Measurements from ENCODE around the gene KDM2A.

The KDM2A gene

DNA sequence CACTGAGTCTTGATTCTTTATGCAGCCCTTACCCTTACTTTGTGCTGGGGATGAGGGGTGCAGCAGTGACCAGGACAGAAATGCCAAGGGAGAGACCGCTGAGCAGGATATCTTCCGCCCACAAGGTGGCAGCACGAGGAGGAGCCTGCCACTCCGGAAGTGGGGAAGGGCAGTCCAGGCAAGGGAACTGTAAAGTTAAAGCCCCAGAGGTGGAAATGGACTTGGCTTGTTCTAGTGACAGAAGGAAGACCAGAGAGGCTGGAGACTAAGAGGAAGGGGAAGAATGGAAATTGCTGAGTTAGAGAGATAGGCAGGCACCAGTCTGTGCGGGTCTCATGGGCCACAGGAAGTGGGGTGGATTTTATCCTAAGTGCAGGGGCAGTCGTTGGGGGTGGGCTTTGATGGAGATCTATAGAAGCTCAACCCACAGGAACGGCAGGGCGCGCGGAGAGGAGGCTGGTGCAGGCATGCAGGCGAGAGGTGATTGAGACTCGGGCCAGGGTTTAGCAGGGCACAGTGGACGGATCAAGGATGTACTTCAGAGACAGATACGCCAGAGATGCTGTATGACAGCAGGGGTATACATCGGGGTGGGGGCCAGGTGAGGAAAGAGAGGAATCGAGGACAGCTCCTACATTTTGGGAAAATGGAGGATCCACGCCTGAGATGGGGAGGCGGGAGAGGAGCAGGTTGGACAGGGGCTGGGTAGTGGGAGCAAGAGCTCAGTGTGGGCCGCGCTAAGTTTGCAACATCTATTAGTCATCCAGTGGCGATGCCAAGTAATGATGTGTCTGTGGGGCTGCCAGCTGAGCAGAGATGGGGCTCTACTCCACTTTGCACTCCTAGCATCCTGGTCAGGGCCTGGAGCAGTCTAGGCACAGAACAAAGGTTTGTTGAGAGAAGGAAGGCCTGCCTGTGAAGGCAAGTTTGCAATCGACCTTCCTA, 143.9 kb downstream of the KDM2A start:
- DNase-seq, result peak; percentile 77

DNA sequence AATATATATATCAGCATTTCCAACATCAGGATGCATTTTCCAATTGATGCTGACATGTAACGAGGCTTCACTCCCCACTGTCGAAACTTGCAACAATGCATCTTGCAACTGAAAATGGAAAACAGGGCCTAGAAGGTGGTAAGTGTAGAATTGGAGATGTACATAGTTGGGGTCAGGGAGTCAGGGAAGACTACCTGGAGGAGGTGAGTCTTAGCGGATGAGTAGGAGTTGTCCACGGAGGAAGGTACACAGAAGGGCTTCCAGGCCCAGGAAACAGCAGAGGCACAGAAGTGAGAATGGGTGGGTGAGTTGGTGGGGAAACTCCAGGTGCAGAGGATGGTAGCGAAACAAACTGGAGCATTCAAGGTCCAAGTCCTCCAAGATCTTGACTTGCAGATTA, 145.2 kb downstream of the KDM2A start:
- no peak for DNase-seq

DNA sequence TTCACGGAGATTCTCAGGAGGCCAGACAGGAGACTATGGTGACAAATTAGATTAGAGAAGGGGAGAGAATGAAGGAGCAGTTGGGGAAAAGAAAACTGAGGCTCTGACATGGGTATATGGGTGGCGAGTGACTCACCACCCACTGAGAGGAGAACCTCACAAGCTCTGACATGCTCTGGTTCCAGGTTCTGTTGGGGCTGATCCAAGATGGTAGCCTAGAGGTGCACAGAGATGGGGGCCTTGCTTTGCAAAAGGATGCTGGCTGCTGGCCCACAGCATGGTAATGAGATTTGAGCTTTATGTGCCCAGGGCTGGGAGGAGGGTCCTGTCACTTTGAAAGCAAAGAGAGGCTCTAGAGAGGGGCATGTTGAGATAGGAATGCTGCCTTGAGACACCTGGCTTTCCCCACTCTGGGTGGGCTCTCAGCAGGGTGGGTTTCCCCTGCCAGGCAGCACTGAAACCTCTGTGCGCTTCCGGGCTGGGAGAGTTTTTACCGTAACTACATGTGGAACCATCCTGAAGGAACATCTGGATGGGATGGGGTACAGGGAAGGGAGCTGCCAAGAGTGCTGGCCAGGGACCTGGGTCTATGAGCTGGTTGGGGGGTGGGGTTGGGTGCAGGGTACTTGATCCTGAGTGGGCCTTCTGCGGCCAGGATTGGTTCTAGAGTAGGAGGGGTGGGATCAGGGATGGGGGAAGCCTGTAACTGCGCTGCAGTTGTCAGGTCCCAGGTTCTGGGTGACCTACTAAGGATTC, 146.0 kb downstream of the KDM2A start:
- peak; percentile 14 for DNase-seq

DNA sequence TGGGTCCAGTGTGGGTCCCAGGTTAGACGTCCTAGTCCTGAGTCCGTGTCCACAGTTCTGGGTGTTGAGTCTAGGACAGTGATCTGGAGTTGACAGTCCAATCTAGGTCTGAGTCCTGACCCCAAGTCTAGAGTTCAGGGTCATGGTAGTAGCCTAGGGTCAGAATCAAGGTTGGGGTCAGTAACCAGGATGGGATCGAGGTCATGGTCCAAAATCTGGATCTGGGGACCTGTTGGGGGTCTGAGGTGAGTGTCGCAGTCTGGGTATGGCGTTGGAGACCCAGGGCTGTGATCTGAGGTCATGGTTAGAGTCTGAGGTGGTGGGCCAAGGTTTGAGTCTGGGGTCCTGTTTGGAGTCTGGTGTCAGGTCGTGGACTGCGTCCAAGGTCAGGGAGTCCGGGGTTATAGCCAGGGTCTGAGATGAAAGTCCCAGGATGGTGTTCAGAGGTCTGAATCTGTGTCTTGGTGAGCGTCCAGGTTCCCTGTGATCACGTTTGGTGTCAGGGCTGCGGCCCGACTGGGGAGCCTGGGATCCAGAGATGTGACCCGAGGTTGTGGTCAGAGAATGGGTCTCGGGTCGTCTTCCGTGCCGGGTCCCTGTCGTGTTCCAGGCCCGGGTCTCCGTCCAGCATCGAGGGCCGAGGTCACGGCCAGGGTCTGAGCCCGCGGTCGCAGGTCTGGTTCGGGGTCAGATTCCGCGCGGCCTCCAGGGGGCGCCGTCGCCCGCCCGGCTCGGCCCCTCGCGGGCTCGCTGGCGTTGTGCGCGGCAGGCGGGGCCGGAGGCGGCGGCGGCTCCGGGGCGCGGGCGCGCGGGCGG, 146.8 kb downstream of the KDM2A start:
- peak; percentile 74 for DNase-seq

GRCh38 chr11:67266449-67267187, 147.6 kb downstream of the KDM2A start, which contains the start of gene GRK2:
Gene GRK2 (plus strand): TSS chr11:67266473. CDS start chr11:67266700, 227 bp downstream.
- peak; percentile 49 for DNase-seq

GRCh38 chr11:67267188-67268080, 148.4 kb downstream of the KDM2A start:
- DNase-seq, result peak; percentile 16

GRCh38 chr11:67268081-67268961, 149.3 kb downstream of the KDM2A start:
- DNase-seq, result peak; percentile 65

DNA sequence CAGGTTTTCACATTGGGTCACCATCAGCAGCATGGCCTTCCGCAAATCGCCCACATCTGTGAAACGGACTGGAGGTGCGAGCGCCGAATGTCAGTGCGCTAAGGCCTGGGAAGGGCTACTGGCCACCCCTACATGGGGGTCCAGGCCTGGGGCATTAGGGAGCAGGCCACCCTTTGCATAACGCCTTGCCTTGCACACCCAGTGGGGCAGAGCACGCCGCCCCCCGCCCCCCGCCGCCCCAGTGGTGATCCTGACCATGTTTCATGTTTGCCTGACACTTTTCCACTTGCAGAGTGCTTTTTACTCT, 149.9 kb downstream of the KDM2A start:
- DNase-seq, result peak; percentile 9

- DNase-seq, result peak; percentile 26
Observed at GRCh38 chr11:67269401-67270255, 150.6 kb downstream of the KDM2A start.

- DNase-seq, result peak; percentile 41
Observed at GRCh38 chr11:67270256-67271204, 151.5 kb downstream of the KDM2A start.

- DNase-seq, result no peak
Observed at GRCh38 chr11:67271205-67271540, 152.1 kb downstream of the KDM2A start.

DNA sequence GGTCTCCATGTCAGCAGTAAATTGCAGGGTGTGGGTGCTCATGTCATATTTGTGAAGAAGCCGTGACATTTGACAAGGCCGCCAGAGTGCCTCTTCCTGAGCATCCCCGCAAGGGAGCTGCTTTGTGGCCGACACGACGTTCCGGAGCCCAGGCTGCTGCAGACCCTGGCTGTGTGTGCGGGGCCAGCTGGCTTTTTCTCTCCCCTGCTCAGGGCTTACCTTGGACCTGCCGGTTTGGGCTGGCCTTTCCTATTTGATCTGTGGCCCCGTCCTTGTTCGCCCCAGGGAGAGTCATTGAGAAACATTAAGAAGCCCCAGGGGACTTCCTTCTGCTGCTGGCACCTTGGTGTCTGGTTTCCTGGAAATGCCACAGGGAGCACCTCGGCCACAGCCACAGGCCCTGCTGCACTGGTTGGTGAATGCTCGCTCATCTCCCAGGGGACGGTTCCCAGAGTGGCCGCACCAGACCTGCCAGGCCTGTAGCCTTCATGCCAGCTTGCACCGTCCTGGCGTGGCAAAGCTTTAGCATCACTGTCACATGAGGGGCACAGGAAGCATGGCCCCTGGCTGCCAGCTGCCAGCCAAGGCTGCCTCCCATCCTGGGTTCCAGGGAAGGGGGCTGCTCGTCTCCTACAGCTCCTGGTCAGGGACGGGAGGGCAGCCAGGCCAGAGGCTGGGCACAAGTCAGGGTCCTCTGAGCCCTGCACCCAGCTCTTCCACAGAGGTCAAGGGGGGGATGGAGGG, 152.7 kb downstream of the KDM2A start:
- DNase-seq, result peak; percentile 79

- peak; percentile 24 for DNase-seq
Observed at GRCh38 chr11:67272327-67273259, 153.5 kb downstream of the KDM2A start.

DNA sequence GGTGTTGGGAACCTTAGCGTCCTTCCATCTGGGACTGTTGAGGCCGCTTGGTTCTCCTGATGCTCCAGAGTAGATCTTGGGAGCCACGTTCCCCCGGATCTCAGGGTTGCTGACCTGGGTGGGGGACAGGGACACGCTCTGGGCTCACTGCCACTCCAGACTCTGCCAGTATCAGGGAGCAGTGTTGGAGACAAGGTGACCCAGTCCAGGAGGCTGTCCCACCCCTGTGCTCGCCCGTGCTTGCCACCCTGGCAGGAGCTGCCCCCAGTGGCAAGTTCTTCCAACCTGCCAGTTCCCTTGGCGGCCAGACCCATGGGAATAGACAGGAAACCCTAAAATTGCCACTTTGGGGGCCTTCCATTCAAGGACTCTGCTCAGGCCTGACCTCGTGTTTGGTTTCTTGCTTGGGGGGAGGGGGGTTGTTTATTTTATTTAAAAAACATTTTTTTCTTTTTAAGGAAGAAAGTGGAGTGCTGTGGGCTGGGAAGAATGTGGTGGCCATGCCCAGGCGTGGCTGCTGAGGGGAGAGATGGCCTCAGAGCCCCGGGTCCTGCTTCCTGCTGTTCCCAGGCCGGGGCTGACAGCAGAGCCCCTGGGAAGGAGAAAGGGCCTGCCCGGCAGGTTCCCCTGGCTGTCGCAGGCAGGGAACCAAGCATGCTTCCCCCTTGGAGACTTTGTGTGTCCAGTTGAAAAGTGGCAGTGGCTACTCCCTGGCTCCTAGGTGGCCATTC, 154.4 kb downstream of the KDM2A start:
- DNase-seq, result peak; percentile 16

All from CD4-positive, alpha-beta T cell treated with Interleukin-15 for 1 hour (primary cell).